Bronchial epithelial cell (primary cell): Measurements from ENCODE around the gene POU4F1. TPM values are rescaled to one million over a fixed set of nuclear protein-coding genes. Genes with fewer than 3 reads are reported as not detected.

Experiments used
- DNase-seq: peaks from one replicate; pipeline ENCODE4 v3.0.0-alpha.2; 2010; ENCODE audit warnings: low read depth
- FAIRE-seq: peaks from 2 replicates; lab custom pipeline; 2011; peaks lifted over from hg19 to GRCh38; lab: Jason Lieb, UNC
- H3K27me3 ChIP-seq: 2 replicates; pipeline ENCODE4 v1.5.1; 2011; ENCODE audit warnings: low read length; ENCODE audit not compliant: control insufficient read depth, insufficient read depth
- H3K36me3 ChIP-seq: 2 replicates; pipeline ENCODE4 v1.5.1; 2011; ENCODE audit warnings: low read length; ENCODE audit not compliant: control insufficient read depth, insufficient read depth
- H3K4me3 ChIP-seq: 2 replicates; pipeline ENCODE4 v1.5.1; 2011; ENCODE audit warnings: mild to moderate bottlenecking, low read depth, low read length, control low read depth
- CTCF ChIP-seq: IDR thresholded peaks from 2 replicates; pipeline ENCODE4 v1.5.1; 2011; ENCODE audit warnings: mild to moderate bottlenecking, moderate library complexity, low read length, control low read depth, inconsistent platforms; ENCODE audit not compliant: insufficient read depth, severe bottlenecking
- total RNA-seq: library from RNA; depleted of rRNA; stranded (reverse); fragments of >200 nt; gene quantifications from 2 replicates; pipeline ENCODE4 v1.2.1, GENCODE V29; 2014

The POU4F1 gene
- total RNA-seq, 1 donor from 2014 or later = not detected

GRCh38 chr13:78596399-78596735 is 7.0 kb downstream of the POU4F1 start:
- H3K4me3 ChIP-seq = no peak overlapping the region

GRCh38 chr13:78595495-78596398 is 7.6 kb downstream of the POU4F1 start:
- peaks cover 58% of the 10 kb centered on the region for H3K27me3 ChIP-seq
- TF ChIP-seq CTCF = no peak
- no peaks in the 10 kb centered on the region for H3K36me3 ChIP-seq
- DNase-seq (no peak), FAIRE-seq (no peak)
- no peak overlapping the region for H3K4me3 ChIP-seq

More at GRCh38 chr13:78596399-78596735, 7.0 kb downstream of the POU4F1 start:
- no peak for TF ChIP-seq CTCF
- Histone ChIP-seq H3K36me3 (no peaks in the 10 kb centered on the region), H3K27me3 (peaks cover 64% of the 10 kb centered on the region)
- no peak for DNase-seq
- FAIRE-seq = no peak

DNA sequence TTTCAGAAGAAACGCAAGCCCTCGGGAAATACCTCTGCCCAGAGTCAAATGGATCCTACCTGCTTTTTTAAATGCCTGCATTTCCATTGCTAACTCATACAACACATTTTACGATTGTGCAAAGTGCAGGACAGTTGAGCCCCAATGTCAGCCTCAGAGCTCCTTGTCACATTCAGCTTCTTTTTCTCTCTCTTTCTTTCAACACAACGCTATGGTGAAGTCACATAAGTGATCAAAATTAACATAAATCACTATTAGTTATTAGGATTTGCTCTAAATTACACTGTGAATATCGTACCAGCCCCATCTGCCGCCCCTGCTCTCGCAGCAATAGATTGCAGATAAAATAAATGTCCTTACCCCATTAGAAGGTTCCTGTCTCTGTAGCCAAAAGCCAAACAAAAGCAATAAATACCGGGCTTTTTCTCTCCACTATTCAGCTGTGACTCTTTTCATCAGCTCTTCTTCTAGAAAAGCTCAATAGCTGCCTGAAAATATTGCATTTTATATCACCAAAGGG is 8.8 kb downstream of the POU4F1 start:
- no peak for TF ChIP-seq CTCF
- peaks cover 50% of the 10 kb centered on the region for H3K27me3 ChIP-seq
- FAIRE-seq (no peak), DNase-seq (no peak)
- no peaks in the 10 kb centered on the region for H3K36me3 ChIP-seq
- H3K4me3 ChIP-seq = no peak overlapping the region

GRCh38 chr13:78593652-78594455 is 9.5 kb downstream of the POU4F1 start:
- no peak for FAIRE-seq

DNA sequence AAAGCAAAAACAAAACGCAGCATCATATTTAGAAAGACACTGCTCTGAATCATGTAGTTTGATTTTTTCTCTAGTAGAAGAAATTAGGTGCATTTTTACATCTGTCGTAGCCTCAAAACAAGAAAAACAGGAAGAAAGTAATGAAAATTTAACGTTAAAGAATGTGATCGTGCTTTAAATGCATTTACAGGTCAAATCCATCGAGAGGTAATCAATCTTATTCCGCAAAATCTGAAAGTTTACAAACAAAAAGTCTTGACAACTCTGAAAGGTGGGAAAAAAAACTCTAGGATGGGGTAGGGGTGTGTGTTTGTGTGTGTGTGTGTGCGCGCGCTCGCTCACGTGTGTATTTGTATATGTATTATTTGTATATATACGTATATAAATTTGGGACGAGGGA is 10.2 kb downstream of the POU4F1 start:
- Histone ChIP-seq H3K27me3 (peaks cover 41% of the 10 kb centered on the region), H3K4me3 (no peak overlapping the region), H3K36me3 (no peaks in the 10 kb centered on the region)
- no peak for TF ChIP-seq CTCF
- DNase-seq (no peak), FAIRE-seq (no peak)

More at GRCh38 chr13:78593652-78594455, 9.5 kb downstream of the POU4F1 start:
- Histone ChIP-seq H3K27me3 (peaks cover 45% of the 10 kb centered on the region), H3K36me3 (no peaks in the 10 kb centered on the region), H3K4me3 (no peak overlapping the region)
- TF ChIP-seq CTCF = no peak
- no peak for DNase-seq
